Prostate gland (tissue), 2 donors: ENCODE results near the gene HOXA11.

Experiments
- POLR2AphosphoS5 ChIP-seq: sonication (generic); formaldehyde crosslinking; IDR thresholded peaks from one replicate; pipeline ENCODE4 v1.6.1; 2017; ENCODE audit warnings: antibody characterized with exemption
- TF ChIP-seq, protein P1 (sequence below), 4 experiments: fragments of 200-600 bp in 2 of 4; fragments of 450-650 bp in 2 of 4; sonication (generic) in 2 of 4; IDR thresholded peaks; 1 replicate in 3 of 4; 2 replicates in 1 of 4; pipeline ENCODE4 v1.5.1; 2016 to 2019; ENCODE audit warnings: antibody characterized with exemption in 4 of 4, mild to moderate bottlenecking in 2 of 4, moderate library complexity in 2 of 4

DNA sequence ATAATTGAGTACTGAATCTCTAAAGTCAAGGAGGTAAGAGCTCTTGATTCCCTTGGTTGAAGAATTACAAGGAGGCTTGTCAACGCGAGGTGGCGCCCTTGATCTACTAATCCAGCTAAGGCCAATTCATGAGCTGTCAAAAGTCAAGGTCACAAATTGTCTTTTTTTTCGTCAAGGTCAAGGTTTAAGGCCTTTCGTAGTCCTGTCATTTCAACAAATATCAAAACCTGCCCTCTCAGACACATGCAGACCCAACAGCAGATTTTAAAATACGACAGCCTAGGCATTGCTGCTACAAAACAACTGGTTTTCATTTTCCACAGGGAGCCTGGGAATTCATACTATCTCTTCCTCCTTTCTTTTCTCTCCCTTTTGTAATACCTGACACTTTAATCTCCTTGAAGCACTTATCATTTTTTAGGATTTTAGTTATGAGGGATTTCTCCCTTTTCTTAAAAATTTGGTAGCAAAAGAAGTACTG lies 11.3 kb upstream of the HOXA11 start:
- TF ChIP-seq, protein P1, sequence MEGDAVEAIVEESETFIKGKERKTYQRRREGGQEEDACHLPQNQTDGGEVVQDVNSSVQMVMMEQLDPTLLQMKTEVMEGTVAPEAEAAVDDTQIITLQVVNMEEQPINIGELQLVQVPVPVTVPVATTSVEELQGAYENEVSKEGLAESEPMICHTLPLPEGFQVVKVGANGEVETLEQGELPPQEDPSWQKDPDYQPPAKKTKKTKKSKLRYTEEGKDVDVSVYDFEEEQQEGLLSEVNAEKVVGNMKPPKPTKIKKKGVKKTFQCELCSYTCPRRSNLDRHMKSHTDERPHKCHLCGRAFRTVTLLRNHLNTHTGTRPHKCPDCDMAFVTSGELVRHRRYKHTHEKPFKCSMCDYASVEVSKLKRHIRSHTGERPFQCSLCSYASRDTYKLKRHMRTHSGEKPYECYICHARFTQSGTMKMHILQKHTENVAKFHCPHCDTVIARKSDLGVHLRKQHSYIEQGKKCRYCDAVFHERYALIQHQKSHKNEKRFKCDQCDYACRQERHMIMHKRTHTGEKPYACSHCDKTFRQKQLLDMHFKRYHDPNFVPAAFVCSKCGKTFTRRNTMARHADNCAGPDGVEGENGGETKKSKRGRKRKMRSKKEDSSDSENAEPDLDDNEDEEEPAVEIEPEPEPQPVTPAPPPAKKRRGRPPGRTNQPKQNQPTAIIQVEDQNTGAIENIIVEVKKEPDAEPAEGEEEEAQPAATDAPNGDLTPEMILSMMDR (IDR thresholded peaks at IDR 0.05), result peak; percentile 80 to 87 (median 84)
- peak; percentile 78 for TF ChIP-seq POLR2AphosphoS5
